ENCODE data around the gene KCND2. TPM values are rescaled to one million over a fixed set of nuclear protein-coding genes. Genes with fewer than 3 reads are reported as not detected.

KCND2 gene
- total and polyA plus RNA-seq, 12 donors = 0.04 to 0.64 (median 0.16) TPM; not detected in 4

DNA sequence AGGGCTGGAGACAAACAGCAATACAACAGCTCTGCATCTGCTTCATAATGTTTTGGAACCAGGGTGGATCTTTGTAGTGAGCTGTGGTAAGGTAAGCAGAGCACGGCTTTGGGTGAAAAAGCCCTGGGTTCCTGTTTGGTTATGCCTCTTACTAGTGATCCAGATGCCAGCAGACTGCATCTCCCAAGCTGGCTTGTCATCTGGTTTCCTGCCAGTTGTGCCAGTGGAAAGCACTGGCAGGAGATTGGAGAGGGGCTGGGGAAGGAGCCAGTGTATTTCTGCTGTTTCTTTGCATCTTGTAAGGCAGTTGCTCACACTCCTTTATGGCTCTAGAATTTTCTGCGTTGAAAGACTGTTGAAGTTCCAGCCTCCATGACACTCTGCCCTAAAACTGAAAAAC, 447.3 kb downstream of the KCND2 start:
- Histone ChIP-seq H3K36me3 (no peaks in the 10 kb centered on the region), H3K27me3 (peaks cover 0 to 6% (median 0%) of the 10 kb centered on the region in 7 donors), H3K9me3 (no peaks in the 10 kb centered on the region), H3K4me1 (peaks cover 0 to 3% (median 0%) of the 10 kb centered on the region in 9 donors), H3K27ac (no peak overlapping the region), H3K4me3 (no peak overlapping the region)
- intact Hi-C loops (cut with DNase I) = no loop called here
- TF ChIP-seq, protein P1, sequence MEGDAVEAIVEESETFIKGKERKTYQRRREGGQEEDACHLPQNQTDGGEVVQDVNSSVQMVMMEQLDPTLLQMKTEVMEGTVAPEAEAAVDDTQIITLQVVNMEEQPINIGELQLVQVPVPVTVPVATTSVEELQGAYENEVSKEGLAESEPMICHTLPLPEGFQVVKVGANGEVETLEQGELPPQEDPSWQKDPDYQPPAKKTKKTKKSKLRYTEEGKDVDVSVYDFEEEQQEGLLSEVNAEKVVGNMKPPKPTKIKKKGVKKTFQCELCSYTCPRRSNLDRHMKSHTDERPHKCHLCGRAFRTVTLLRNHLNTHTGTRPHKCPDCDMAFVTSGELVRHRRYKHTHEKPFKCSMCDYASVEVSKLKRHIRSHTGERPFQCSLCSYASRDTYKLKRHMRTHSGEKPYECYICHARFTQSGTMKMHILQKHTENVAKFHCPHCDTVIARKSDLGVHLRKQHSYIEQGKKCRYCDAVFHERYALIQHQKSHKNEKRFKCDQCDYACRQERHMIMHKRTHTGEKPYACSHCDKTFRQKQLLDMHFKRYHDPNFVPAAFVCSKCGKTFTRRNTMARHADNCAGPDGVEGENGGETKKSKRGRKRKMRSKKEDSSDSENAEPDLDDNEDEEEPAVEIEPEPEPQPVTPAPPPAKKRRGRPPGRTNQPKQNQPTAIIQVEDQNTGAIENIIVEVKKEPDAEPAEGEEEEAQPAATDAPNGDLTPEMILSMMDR (IDR thresholded peaks at IDR 0.05) = no peak
- 59 to 76% methylated on average over 2 of the region's 2 CpGs for WGBS, 2 donors
- ATAC-seq (no peak), DNase-seq (no peak)

DNA sequence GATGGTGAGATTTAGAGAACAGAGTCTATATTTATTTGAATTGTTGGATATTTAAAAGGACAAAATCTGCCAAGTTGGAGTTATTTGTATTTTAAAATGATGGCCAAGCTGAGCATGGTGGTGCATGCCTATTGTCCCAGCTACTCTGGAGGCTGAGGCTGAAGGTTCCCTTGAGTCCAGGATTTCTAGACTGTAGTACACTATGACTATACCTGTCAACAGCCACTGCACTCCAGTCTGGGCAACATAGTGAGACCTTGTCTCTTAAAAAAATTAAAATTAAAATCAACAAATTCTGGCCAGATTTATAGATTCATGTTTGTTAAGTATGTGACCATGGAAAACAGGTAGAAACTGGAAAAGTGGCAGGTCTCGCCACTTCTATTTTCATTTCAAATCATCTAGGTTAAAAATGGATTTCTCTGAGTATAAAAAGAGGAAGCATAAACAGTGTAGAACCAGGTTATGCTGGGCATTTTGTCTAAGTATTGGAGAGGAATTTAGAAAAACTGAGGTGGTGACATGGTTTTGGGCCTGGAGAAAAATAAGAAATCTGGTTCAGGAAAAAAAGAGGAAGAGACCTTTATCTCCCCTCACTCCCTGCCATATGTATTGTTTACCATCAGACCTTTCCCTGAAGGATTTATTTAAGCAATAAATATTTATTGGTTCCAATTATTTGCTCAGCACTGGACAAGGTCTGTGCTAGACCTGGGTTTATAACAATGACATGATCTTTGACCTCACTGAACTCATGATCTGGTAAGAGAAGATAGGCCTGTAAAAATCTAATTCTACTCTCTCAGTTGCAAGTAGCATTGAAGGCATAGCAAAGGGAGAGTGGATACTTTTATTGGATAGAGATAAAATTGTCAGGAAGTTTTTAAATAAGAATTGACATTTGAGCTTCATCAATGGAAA, 450.8 kb downstream of the KCND2 start:
- H3K27me3 ChIP-seq = peaks cover 0 to 3% (median 0%) of the 10 kb centered on the region in 7 donors
- peaks cover 0 to 4% (median 0%) of the 10 kb centered on the region in 9 donors for H3K4me1 ChIP-seq
- DNase-seq (no peak), ATAC-seq (no peak)
- TF ChIP-seq, protein P1 (IDR thresholded peaks at IDR 0.05) = no peak
- no peak overlapping the region for H3K4me3 ChIP-seq
- H3K27ac ChIP-seq = no peak overlapping the region
- WGBS, 2 donors = 89 to 92% methylated on average over 1 of the region's 1 CpG
- intact Hi-C loops (cut with DNase I) = no loop called here
- no peaks in the 10 kb centered on the region for H3K36me3 ChIP-seq
- no peaks in the 10 kb centered on the region for H3K9me3 ChIP-seq

GRCh38 chr7:120724448-120724847, 451.5 kb downstream of the KCND2 start:
- intact Hi-C loops (cut with DNase I) = no loop called here

GRCh38 chr7:120724955-120725354, 452.0 kb downstream of the KCND2 start:
- no peak overlapping the region for H3K4me3 ChIP-seq
- H3K36me3 ChIP-seq = no peaks in the 10 kb centered on the region
- no peak for ATAC-seq

More at GRCh38 chr7:120724448-120724847, 451.5 kb downstream of the KCND2 start:
- no peak overlapping the region for H3K27ac ChIP-seq
- no peaks in the 10 kb centered on the region for H3K9me3 ChIP-seq
- H3K27me3 ChIP-seq = peaks cover 0 to 4% (median 0%) of the 10 kb centered on the region in 7 donors
- H3K4me1 ChIP-seq = peaks cover 0 to 4% (median 0%) of the 10 kb centered on the region in 9 donors
- no peak overlapping the region for H3K4me3 ChIP-seq
- no peak for ATAC-seq
- no peaks in the 10 kb centered on the region for H3K36me3 ChIP-seq
- 66% methylated on average over 2 of the region's 2 CpGs for WGBS, 2 donors
- TF ChIP-seq, protein P1 (IDR thresholded peaks at IDR 0.05) = no peak
- DNase-seq = no peak

More at GRCh38 chr7:120724955-120725354, 452.0 kb downstream of the KCND2 start:
- TF ChIP-seq, protein P1 (IDR thresholded peaks at IDR 0.05) = no peak
- Histone ChIP-seq H3K27ac (no peak overlapping the region), H3K27me3 (peaks cover 0 to 6% (median 0%) of the 10 kb centered on the region in 7 donors), H3K9me3 (no peaks in the 10 kb centered on the region), H3K4me1 (peaks cover 0 to 4% (median 0%) of the 10 kb centered on the region in 9 donors)
- 57 to 67% methylated on average over 2 of the region's 2 CpGs for WGBS, 2 donors
- intact Hi-C loops (cut with DNase I) = no loop called here
- no peak for DNase-seq

Data from heart right ventricle (tissue), 16 donors.